Keratinocyte (primary cell): Measurements from ENCODE around the gene C5orf22. TPM values are rescaled to one million over a fixed set of nuclear protein-coding genes. Genes with fewer than 3 reads are reported as not detected.

Experiments
- DNase-seq: peaks from one replicate; pipeline ENCODE4 v3.0.0-alpha.2; 2011; ENCODE audit warnings: low read depth, missing footprints, low spot score
- FAIRE-seq: peaks from 2 replicates; lab custom pipeline; 2011; peaks lifted over from hg19 to GRCh38; lab: Jason Lieb, UNC
- H2AFZ ChIP-seq: 2 replicates; pipeline ENCODE4 v1.6.0; 2012; ENCODE audit warnings: low read length, control low read depth, inconsistent platforms; ENCODE audit not compliant: control insufficient read depth
- H3K27ac ChIP-seq: 2 replicates; pipeline ENCODE4 v1.5.1; 2011; ENCODE audit warnings: low read length; ENCODE audit not compliant: control insufficient read depth, insufficient read depth
- H3K27me3 ChIP-seq: 3 replicates; pipeline ENCODE4 v1.6.0; 2011; ENCODE audit warnings: low read length; ENCODE audit not compliant: control insufficient read depth, insufficient read depth; ENCODE audit errors: extremely low read depth
- H3K36me3 ChIP-seq, 2 experiments: 2 replicates in 1 of 2; 3 replicates in 1 of 2; pipeline ENCODE4 v1.5.1; 2011; ENCODE audit warnings: low read length in 2 of 2, mild to moderate bottlenecking in 1 of 2; ENCODE audit not compliant: control insufficient read depth in 2 of 2, insufficient read depth in 2 of 2; ENCODE audit errors: extremely low read depth in 1 of 2
- H3K4me1 ChIP-seq: 3 replicates; pipeline ENCODE4 v1.5.1; 2011; ENCODE audit warnings: low read length; ENCODE audit not compliant: control insufficient read depth, insufficient read depth; ENCODE audit errors: extremely low read depth
- H3K4me2 ChIP-seq: 3 replicates; pipeline ENCODE4 v1.6.0; 2011; ENCODE audit warnings: low read depth, low read length; ENCODE audit not compliant: control insufficient read depth, insufficient read depth; ENCODE audit errors: extremely low read depth
- H3K4me3 ChIP-seq, 3 experiments: fragments of 200-600 bp in 1 of 3; sonication (generic) in 1 of 3; 2 replicates in 2 of 3; 3 replicates in 1 of 3; pipeline ENCODE4 v1.5.1; 2011 to 2016; ENCODE audit warnings: low read length in 3 of 3, mild to moderate bottlenecking in 3 of 3, control low read depth in 2 of 3, inconsistent platforms in 1 of 3, low read depth in 1 of 3, mixed read lengths in 1 of 3, mixed run types in 1 of 3, moderate library complexity in 1 of 3; ENCODE audit not compliant: control insufficient read depth in 2 of 3, insufficient read depth in 2 of 3; ENCODE audit errors: extremely low read depth in 1 of 3
- H3K79me2 ChIP-seq: 2 replicates; pipeline ENCODE4 v1.6.0; 2012; ENCODE audit warnings: low read length; ENCODE audit not compliant: control insufficient read depth, insufficient read depth
- H3K9ac ChIP-seq: 3 replicates; pipeline ENCODE4 v1.6.0; 2011; ENCODE audit warnings: low read length; ENCODE audit not compliant: control insufficient read depth, insufficient read depth; ENCODE audit errors: extremely low read depth
- H3K9me1 ChIP-seq: 3 replicates; pipeline ENCODE4 v1.6.0; 2011; ENCODE audit warnings: low read length; ENCODE audit not compliant: control insufficient read depth, insufficient read depth; ENCODE audit errors: extremely low read depth
- H3K9me3 ChIP-seq: 2 replicates; pipeline ENCODE4 v1.5.1; 2012; ENCODE audit warnings: low read depth, low read length; ENCODE audit not compliant: control insufficient read depth
- H4K20me1 ChIP-seq: 3 replicates; pipeline ENCODE4 v1.6.0; 2011; ENCODE audit warnings: low read length; ENCODE audit not compliant: control insufficient read depth, insufficient read depth; ENCODE audit errors: extremely low read depth
- CTCF ChIP-seq, 3 experiments: IDR thresholded peaks in 1 of 3; conservative IDR thresholded peaks in 1 of 3; optimal IDR thresholded peaks in 1 of 3; 2 replicates in 2 of 3; 3 replicates in 1 of 3; pipeline versions ENCODE3 to v1.5.1; 2011; ENCODE audit warnings: low read length in 3 of 3, mild to moderate bottlenecking in 3 of 3, moderate library complexity in 2 of 3, control low read depth in 1 of 3, inconsistent platforms in 1 of 3; ENCODE audit not compliant: insufficient read depth in 2 of 3; ENCODE audit errors: extremely low read depth in 1 of 3
- EZH2 ChIP-seq: IDR thresholded peaks from one replicate; pipeline ENCODE4 v1.6.1; 2012; ENCODE audit warnings: inconsistent platforms, mild to moderate bottlenecking, low read length, moderate library complexity
- dilution Hi-C: fragments of 300-500 bp; cut with MboI; formaldehyde crosslinking; loops from one replicate; pipeline ENCODE4 v1.7.0; 2020; ENCODE audit warnings: low sequenced_read_pairs; ENCODE audit not compliant: extremely low pct_ligation_motif_present
- polyA plus RNA-seq, 5 experiments: library from polyadenylated mRNA; depleted of rRNA in 3 of 5; stranded (reverse) in 3 of 5; stranded (forward) in 1 of 5; unstranded in 1 of 5; fragments of >200 nt; gene quantifications; 1 replicate in 1 of 5; 2 replicates in 3 of 5; 3 replicates in 1 of 5; pipeline versions ENCODE4 v1.2.1 to v1.2.3, GENCODE V29; 2011 to 2012; ENCODE audit warnings: missing spikeins in 2 of 5, low read depth in 1 of 5, low replicate concordance in 1 of 5

Gene C5orf22
- polyA plus RNA-seq, 1 donor (not counting 4 experiments of a cell fraction or from before 2014, with no cell fraction given), result 27.6 TPM

DNA sequence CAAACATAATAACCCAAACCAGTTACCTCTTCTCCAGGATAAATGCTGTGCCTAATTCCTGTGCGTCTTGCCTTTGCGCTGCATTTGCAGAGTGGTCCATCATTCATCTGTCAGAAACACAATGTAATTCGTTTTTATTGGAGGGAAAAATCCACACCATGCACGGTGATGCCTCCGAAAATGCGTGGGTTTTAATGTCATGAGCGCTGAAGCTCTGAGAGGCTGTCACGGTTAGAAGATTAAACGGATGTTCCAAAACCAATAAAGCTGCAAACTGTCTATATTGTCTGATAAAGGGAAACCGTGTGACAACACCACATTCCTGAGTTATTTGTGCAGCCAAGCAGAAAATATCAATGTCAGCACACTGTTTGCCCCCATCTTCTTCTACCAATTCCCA is 27.6 kb upstream of the C5orf22 start:
- dilution Hi-C loops, result no loop called here

DNA sequence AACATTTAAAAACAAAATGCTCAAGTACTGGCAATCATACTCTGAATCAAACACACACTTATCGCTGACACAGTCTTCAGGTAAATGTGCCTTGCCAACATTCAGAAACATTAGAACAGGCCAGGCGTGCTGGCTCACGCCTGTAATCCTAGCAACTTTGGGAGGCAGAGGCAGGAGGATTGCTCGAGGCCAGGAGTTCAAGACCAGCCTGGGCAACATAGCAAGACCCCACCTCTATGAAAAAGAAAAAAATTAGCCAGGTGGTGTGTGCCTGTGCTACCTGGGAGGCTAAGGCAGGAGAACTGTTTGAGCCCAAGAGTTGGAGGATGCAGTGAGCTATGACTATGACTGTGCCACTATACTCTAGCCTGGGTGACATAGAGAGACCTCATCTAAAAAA is 20.8 kb upstream of the C5orf22 start:
- H3K4me3 ChIP-seq, result no peak overlapping the region
- no peak overlapping the region for H3K9ac ChIP-seq
- no peaks in the 10 kb centered on the region for H4K20me1 ChIP-seq
- H3K36me3 ChIP-seq, result peaks cover 18 to 34% of the 10 kb centered on the region in 2 experiments
- no peaks in the 10 kb centered on the region for H3K79me2 ChIP-seq
- H2AFZ ChIP-seq, result no peak overlapping the region
- no peak for DNase-seq
- no peaks in the 10 kb centered on the region for H3K27me3 ChIP-seq
- no peaks in the 10 kb centered on the region for H3K9me1 ChIP-seq
- FAIRE-seq, result no peak
- no peaks in the 10 kb centered on the region for H3K4me1 ChIP-seq
- no peaks in the 10 kb centered on the region for H3K9me3 ChIP-seq
- no peak overlapping the region for H3K4me2 ChIP-seq
- dilution Hi-C loops, result no loop called here
- TF ChIP-seq CTCF (optimal IDR thresholded peaks at IDR 0.05 in 1 of 3, IDR thresholded peaks at IDR 0.05 in 1 of 3, conservative IDR thresholded peaks at IDR 0.05 in 1 of 3; ENCODE audit: extremely low read depth in 1 of 3, insufficient read depth in 2 of 3, low read length in 3 of 3), result no peak
- TF ChIP-seq EZH2, result no peak
- H3K27ac ChIP-seq, result no peak overlapping the region

More for the DNA sequence above, 27.6 kb upstream of the C5orf22 start:
- FAIRE-seq (no peak), DNase-seq (no peak)
- no peak overlapping the region for H3K4me2 ChIP-seq
- H3K27ac ChIP-seq, result no peak overlapping the region
- no peaks in the 10 kb centered on the region for H3K4me1 ChIP-seq
- no peak overlapping the region for H3K4me3 ChIP-seq
- H3K9me1 ChIP-seq, result peaks cover 3% of the 10 kb centered on the region
- H4K20me1 ChIP-seq, result no peaks in the 10 kb centered on the region
- H3K79me2 ChIP-seq, result no peaks in the 10 kb centered on the region
- TF ChIP-seq EZH2 (no peak), CTCF (optimal IDR thresholded peaks at IDR 0.05 in 1 of 3, IDR thresholded peaks at IDR 0.05 in 1 of 3, conservative IDR thresholded peaks at IDR 0.05 in 1 of 3; ENCODE audit: extremely low read depth in 1 of 3, insufficient read depth in 2 of 3, low read length in 3 of 3) (no peak)
- peaks cover 26 to 32% of the 10 kb centered on the region in 2 experiments for H3K36me3 ChIP-seq
- no peaks in the 10 kb centered on the region for H3K27me3 ChIP-seq
- no peak overlapping the region for H2AFZ ChIP-seq
- H3K9ac ChIP-seq, result no peak overlapping the region
- H3K9me3 ChIP-seq, result no peaks in the 10 kb centered on the region
